ENCODE measurements around the gene ST6GALNAC3.

DNA sequence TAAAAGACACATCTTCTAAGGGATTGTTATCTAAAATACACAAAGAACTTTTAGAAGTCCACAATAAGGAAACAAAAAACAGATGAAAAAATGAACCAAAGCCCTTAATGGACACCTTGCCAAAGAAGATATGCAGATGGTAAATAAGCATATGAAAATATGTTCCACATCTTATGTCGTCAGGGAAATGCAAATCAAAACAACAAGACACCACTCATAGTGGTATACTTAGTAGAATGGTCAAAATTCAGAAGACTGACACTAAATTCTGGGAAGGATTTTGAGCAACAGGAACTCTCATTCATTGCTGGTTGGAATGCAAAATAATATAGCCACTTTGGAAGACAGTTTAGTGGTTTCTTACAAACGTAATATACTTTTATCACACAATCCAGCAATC lies 587.0 kb downstream of the ST6GALNAC3 start:
- TF ChIP-seq, protein P1, sequence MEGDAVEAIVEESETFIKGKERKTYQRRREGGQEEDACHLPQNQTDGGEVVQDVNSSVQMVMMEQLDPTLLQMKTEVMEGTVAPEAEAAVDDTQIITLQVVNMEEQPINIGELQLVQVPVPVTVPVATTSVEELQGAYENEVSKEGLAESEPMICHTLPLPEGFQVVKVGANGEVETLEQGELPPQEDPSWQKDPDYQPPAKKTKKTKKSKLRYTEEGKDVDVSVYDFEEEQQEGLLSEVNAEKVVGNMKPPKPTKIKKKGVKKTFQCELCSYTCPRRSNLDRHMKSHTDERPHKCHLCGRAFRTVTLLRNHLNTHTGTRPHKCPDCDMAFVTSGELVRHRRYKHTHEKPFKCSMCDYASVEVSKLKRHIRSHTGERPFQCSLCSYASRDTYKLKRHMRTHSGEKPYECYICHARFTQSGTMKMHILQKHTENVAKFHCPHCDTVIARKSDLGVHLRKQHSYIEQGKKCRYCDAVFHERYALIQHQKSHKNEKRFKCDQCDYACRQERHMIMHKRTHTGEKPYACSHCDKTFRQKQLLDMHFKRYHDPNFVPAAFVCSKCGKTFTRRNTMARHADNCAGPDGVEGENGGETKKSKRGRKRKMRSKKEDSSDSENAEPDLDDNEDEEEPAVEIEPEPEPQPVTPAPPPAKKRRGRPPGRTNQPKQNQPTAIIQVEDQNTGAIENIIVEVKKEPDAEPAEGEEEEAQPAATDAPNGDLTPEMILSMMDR (IDR thresholded peaks at IDR 0.05; ENCODE audit: low read depth, low read length): no peak
- TF ChIP-seq EZH2phosphoT487 (IDR thresholded peaks at IDR 0.05; ENCODE audit: low read depth): no peak
